ENCODE measurements around the gene ALDH1L2.

Gene ALDH1L2
- 0 to 1.6 (median 0.53) reads per million in 9 experiments for total RNA-seq

- DNase-seq (peak; percentile 6 to 23 (median 8)), ATAC-seq (replicated peaks) (peak; percentile 93)
- H3K36me3 Mint-ChIP-seq (ENCODE audit: insufficient read depth): no peaks in the 10 kb centered on the region
- H3K27me3 Mint-ChIP-seq: peaks cover 49 to 50% of the 10 kb centered on the region in 2 donors
- no peaks in the 10 kb centered on the region for H3K9me3 Mint-ChIP-seq
- H3K4me1 Mint-ChIP-seq (ENCODE audit: low read depth in 2 of 2): peaks cover 6 to 7% of the 10 kb centered on the region in 2 donors
- H3K4me3 Mint-ChIP-seq: peak within 1 kb of the TSS; percentile 63 to 64
- H3K27ac Mint-ChIP-seq: no peak within 1 kb of the TSS
Measured at GRCh38 chr12:105084251-105085250, at the start of gene ALDH1L2. ALDH1L2 (minus strand) TSS chr12:105084458; CDS start chr12:105084436, 22 bp downstream.

GRCh38 chr12:105120551-105120950, 36.3 kb upstream of the ALDH1L2 start:
- no peak overlapping the region for H3K4me3 Mint-ChIP-seq
- no peaks in the 10 kb centered on the region for H3K9me3 Mint-ChIP-seq
- no peaks in the 10 kb centered on the region for H3K27me3 Mint-ChIP-seq
- H3K4me1 Mint-ChIP-seq (ENCODE audit: low read depth in 2 of 2): peaks cover 0 to 4% of the 10 kb centered on the region in 2 donors
- ATAC-seq (replicated peaks) (no peak), DNase-seq (no peak)
- H3K27ac Mint-ChIP-seq: no peak overlapping the region
- peaks cover 67% of the 10 kb centered on the region for H3K36me3 Mint-ChIP-seq (ENCODE audit: insufficient read depth)

DNA sequence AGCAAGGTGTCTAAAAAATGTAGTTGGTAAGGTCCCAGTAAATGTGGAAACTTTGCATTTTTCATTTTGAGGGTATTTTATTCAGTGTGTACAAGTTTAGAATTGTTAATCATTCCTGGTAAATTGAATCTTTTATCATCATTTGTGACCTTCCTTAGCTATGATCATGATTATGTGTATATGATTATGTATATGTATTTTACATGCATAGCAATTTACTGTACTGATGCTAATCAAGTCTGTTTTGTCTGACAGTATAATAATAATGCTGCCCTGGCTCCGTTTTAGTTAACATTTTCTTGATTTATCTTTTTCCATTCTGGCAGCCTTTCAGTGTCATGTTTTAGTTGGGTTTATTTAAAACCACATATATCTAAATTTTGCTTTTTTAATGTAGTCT, 32.7 kb upstream of the ALDH1L2 start:
- H3K36me3 Mint-ChIP-seq (ENCODE audit: insufficient read depth): peaks cover 58% of the 10 kb centered on the region

GRCh38 chr12:105113094-105113493, 28.8 kb upstream of the ALDH1L2 start:
- DNase-seq: no peak
- H3K4me3 Mint-ChIP-seq: no peak overlapping the region
- H3K36me3 Mint-ChIP-seq (ENCODE audit: insufficient read depth): peaks cover 23% of the 10 kb centered on the region

More for the DNA sequence above, 32.7 kb upstream of the ALDH1L2 start:
- no peak for DNase-seq
- Mint-ChIP-seq H3K9me3 (no peaks in the 10 kb centered on the region), H3K27me3 (no peaks in the 10 kb centered on the region), H3K4me3 (no peak overlapping the region), H3K4me1 (ENCODE audit: low read depth in 2 of 2) (peaks cover 6 to 21% of the 10 kb centered on the region in 2 donors), H3K27ac (no peak overlapping the region)
- no peak for ATAC-seq (replicated peaks)

GRCh38 chr12:105110851-105111250, 26.6 kb upstream of the ALDH1L2 start:
- H3K9me3 Mint-ChIP-seq: no peaks in the 10 kb centered on the region
- H3K27ac Mint-ChIP-seq: no peak overlapping the region
- DNase-seq (no peak), ATAC-seq (replicated peaks) (no peak)
- H3K36me3 Mint-ChIP-seq (ENCODE audit: insufficient read depth): peaks cover 19% of the 10 kb centered on the region
- peaks cover 0 to 9% of the 10 kb centered on the region in 2 donors for H3K27me3 Mint-ChIP-seq
- peaks cover 26 to 52% of the 10 kb centered on the region in 2 donors for H3K4me1 Mint-ChIP-seq (ENCODE audit: low read depth in 2 of 2)
- no peak overlapping the region for H3K4me3 Mint-ChIP-seq

More at GRCh38 chr12:105113094-105113493, 28.8 kb upstream of the ALDH1L2 start:
- Mint-ChIP-seq H3K4me1 (ENCODE audit: low read depth in 2 of 2) (peaks cover 23 to 43% of the 10 kb centered on the region in 2 donors), H3K27me3 (no peaks in the 10 kb centered on the region), H3K9me3 (no peaks in the 10 kb centered on the region), H3K27ac (no peak overlapping the region)
- no peak for ATAC-seq (replicated peaks)

GRCh38 chr12:105109465-105110212, 25.4 kb upstream of the ALDH1L2 start:
- ATAC-seq (replicated peaks) (no peak), DNase-seq (no peak)
- H3K36me3 Mint-ChIP-seq (ENCODE audit: insufficient read depth): peaks cover 11% of the 10 kb centered on the region
- peaks cover 5 to 14% of the 10 kb centered on the region in 2 donors for H3K27me3 Mint-ChIP-seq
- peaks cover 26 to 52% of the 10 kb centered on the region in 2 donors for H3K4me1 Mint-ChIP-seq (ENCODE audit: low read depth in 2 of 2)
- peak overlapping the region; percentile 44 to 96 for H3K27ac Mint-ChIP-seq
- no peaks in the 10 kb centered on the region for H3K9me3 Mint-ChIP-seq
- H3K4me3 Mint-ChIP-seq: peak overlapping the region; percentile 96

GRCh38 chr12:105107494-105108371, 23.5 kb upstream of the ALDH1L2 start, which contains the start of gene WASHC4:
WASHC4 (plus strand) TSS chr12:105107731; CDS start chr12:105107801, 70 bp downstream.
- H3K4me3 Mint-ChIP-seq: peak within 1 kb of the TSS; percentile 96
- H3K27ac Mint-ChIP-seq: peak within 1 kb of the TSS; percentile 96
- H3K9me3 Mint-ChIP-seq: no peaks in the 10 kb centered on the region
- peaks cover 11% of the 10 kb centered on the region for H3K36me3 Mint-ChIP-seq (ENCODE audit: insufficient read depth)
- ATAC-seq (replicated peaks) (peak; percentile 97), DNase-seq (peak; percentile 88 to 92 (median 91))
- peaks cover 22 to 40% of the 10 kb centered on the region in 2 donors for H3K4me1 Mint-ChIP-seq (ENCODE audit: low read depth in 2 of 2)
- peaks cover 15 to 18% of the 10 kb centered on the region in 2 donors for H3K27me3 Mint-ChIP-seq

GRCh38 chr12:105107171-105107493, 22.9 kb upstream of the ALDH1L2 start:
- peak overlapping the region; percentile 96 for H3K4me3 Mint-ChIP-seq
- peak overlapping the region; percentile 96 for H3K27ac Mint-ChIP-seq
- peaks cover 21 to 24% of the 10 kb centered on the region in 2 donors for H3K27me3 Mint-ChIP-seq
- H3K4me1 Mint-ChIP-seq (ENCODE audit: low read depth in 2 of 2): peaks cover 22 to 36% of the 10 kb centered on the region in 2 donors
- ATAC-seq (replicated peaks): no peak
- peaks cover 11% of the 10 kb centered on the region for H3K36me3 Mint-ChIP-seq (ENCODE audit: insufficient read depth)
- no peaks in the 10 kb centered on the region for H3K9me3 Mint-ChIP-seq
- peak in 1 of 3 experiments; percentile 5 for DNase-seq

DNA sequence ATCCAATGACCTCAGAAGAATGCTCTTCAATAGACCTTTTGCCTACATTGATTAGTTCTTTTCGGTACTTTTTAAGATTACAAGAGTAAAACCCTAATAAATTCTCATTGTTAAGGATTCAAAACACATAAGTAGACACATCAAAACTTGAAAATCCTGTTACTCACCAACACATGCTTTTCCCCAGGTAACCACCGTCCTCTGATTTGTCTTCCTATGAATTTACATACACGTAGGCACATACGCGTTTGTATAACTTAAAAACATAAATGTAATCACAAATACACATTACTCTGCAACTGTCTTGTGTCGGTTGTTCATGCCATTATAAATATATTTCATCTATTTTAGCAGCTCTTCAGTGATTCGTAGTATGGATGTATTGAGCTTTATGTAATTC, 22.4 kb upstream of the ALDH1L2 start:
- DNase-seq (no peak), ATAC-seq (replicated peaks) (no peak)
- peaks cover 11% of the 10 kb centered on the region for H3K36me3 Mint-ChIP-seq (ENCODE audit: insufficient read depth)
- H3K27ac Mint-ChIP-seq: peak overlapping the region; percentile 96
- H3K4me3 Mint-ChIP-seq: peak overlapping the region; percentile 96
- H3K27me3 Mint-ChIP-seq: peaks cover 26% of the 10 kb centered on the region in 2 donors
- no peaks in the 10 kb centered on the region for H3K9me3 Mint-ChIP-seq
- peaks cover 19 to 33% of the 10 kb centered on the region in 2 donors for H3K4me1 Mint-ChIP-seq (ENCODE audit: low read depth in 2 of 2)

GRCh38 chr12:105104762-105105161, 20.5 kb upstream of the ALDH1L2 start:
- peaks cover 15 to 28% of the 10 kb centered on the region in 2 donors for H3K4me1 Mint-ChIP-seq (ENCODE audit: low read depth in 2 of 2)
- ATAC-seq (replicated peaks) (no peak), DNase-seq (no peak)
- H3K4me3 Mint-ChIP-seq: no peak overlapping the region
- peaks cover 11% of the 10 kb centered on the region for H3K36me3 Mint-ChIP-seq (ENCODE audit: insufficient read depth)
- H3K27me3 Mint-ChIP-seq: peaks cover 26 to 33% of the 10 kb centered on the region in 2 donors
- H3K27ac Mint-ChIP-seq: no peak overlapping the region
- H3K9me3 Mint-ChIP-seq: no peaks in the 10 kb centered on the region

DNA sequence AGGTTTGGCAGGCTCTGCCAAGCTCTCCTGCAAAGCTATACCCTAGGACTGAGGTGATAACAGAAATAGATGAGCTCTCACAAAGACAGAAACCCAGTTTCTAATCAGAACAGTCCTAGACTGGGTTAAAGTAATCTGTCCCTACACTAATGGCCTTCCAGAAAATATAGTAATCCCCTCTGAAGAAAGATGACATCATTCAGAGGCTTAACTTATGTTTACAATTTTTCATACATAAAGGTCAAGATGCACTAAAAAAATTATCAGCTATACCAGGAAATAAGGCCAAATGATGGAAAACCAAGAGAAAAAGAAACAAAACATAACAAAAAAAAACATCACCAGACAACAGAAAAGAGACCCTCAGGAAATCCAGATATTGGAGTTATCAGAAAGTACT, 18.4 kb upstream of the ALDH1L2 start:
- peaks cover 6% of the 10 kb centered on the region for H3K36me3 Mint-ChIP-seq (ENCODE audit: insufficient read depth)
- no peak overlapping the region for H3K27ac Mint-ChIP-seq
- peaks cover 3 to 12% of the 10 kb centered on the region in 2 donors for H3K4me1 Mint-ChIP-seq (ENCODE audit: low read depth in 2 of 2)
- H3K9me3 Mint-ChIP-seq: no peaks in the 10 kb centered on the region
- DNase-seq (no peak), ATAC-seq (replicated peaks) (no peak)
- H3K4me3 Mint-ChIP-seq: no peak overlapping the region
- peaks cover 26 to 46% of the 10 kb centered on the region in 2 donors for H3K27me3 Mint-ChIP-seq

DNA sequence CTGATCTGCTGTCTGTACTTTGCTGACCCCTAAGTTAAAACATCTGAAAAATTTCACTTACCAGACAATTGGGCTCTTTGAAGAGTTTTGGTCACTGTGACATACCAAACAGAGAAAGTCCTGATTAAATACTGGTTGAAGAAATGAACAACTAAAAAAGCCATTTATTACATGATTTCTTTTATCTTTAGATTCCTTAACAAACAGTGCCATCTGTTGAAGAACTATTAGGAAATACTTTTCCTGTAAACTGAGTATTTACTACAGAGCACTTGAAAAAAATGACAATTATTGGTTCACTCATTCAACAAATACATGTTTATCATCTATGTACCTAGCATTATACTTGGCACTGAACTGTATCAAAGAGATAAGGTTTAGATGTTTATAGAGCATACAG, 16.7 kb upstream of the ALDH1L2 start:
- Mint-ChIP-seq H3K36me3 (ENCODE audit: insufficient read depth) (no peaks in the 10 kb centered on the region), H3K27ac (no peak overlapping the region), H3K4me3 (no peak overlapping the region), H3K4me1 (ENCODE audit: low read depth in 2 of 2) (no peaks in the 10 kb centered on the region), H3K27me3 (peaks cover 26 to 37% of the 10 kb centered on the region in 2 donors), H3K9me3 (no peaks in the 10 kb centered on the region)
- ATAC-seq (replicated peaks) (no peak), DNase-seq (no peak)
